ENCODE results near the gene SMC5. TPM values are rescaled to one million over a fixed set of nuclear protein-coding genes. Genes with fewer than 3 reads are reported as not detected.

SMC5 gene
- total and polyA plus RNA-seq, 2 of the 8 experiments (the other 6 are each of a cell fraction or from before 2014, with no cell fraction given), result 4.5 to 22.6 TPM

GRCh38 chr9:70387663-70388062 lies 128.9 kb downstream of the SMC5 start:
- no peak overlapping the region for H3K56ac ChIP-seq (replicated peaks; ENCODE audit: insufficient read length, low read depth, low read length)
- no peak for TF ChIP-seq CREB1 (IDR thresholded peaks at IDR 0.05)
- 0 out of 2 replicates have a peak, but pooled peaks have one; percentile 52 for TF ChIP-seq E2F6 (IDR thresholded peaks at IDR 0.05)
- no peak for TF ChIP-seq NANOG (IDR thresholded peaks at IDR 0.05; ENCODE audit: insufficient read depth, low read depth, low read length, poor library complexity, severe bottlenecking)
- TF ChIP-seq, protein P1, sequence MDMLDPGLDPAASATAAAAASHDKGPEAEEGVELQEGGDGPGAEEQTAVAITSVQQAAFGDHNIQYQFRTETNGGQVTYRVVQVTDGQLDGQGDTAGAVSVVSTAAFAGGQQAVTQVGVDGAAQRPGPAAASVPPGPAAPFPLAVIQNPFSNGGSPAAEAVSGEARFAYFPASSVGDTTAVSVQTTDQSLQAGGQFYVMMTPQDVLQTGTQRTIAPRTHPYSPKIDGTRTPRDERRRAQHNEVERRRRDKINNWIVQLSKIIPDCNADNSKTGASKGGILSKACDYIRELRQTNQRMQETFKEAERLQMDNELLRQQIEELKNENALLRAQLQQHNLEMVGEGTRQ (IDR thresholded peaks at IDR 0.05; ENCODE audit: low read length), result no peak
- no peak for TF ChIP-seq POLR2A (IDR thresholded peaks at IDR 0.05; ENCODE audit: control extremely low read depth in 1 of 2, low read depth in 2 of 2, low read length in 2 of 2)
- TF ChIP-seq MAX (IDR thresholded peaks at IDR 0.05), result 0 out of 2 replicates have a peak, but pooled peaks have one; percentile 24
- no peak for TF ChIP-seq FOSL1 (IDR thresholded peaks at IDR 0.05; ENCODE audit: insufficient read depth, low read depth, low read length)
- no peak for TF ChIP-seq EGR1 (IDR thresholded peaks at IDR 0.05; ENCODE audit: borderline replicate concordance, low read depth, low read length)
- no peak for TF ChIP-seq CBX5 (IDR thresholded peaks at IDR 0.05; ENCODE audit: low read depth, low read length)
- TF ChIP-seq POLR2AphosphoS5 (IDR thresholded peaks at IDR 0.05; ENCODE audit: low read depth, low read length), result no peak
- TF ChIP-seq SP2 (IDR thresholded peaks at IDR 0.05; ENCODE audit: low read length), result no peak
- no peak for TF ChIP-seq BACH1 (IDR thresholded peaks at IDR 0.05; ENCODE audit: low read length)
- no peak for TF ChIP-seq ATF3 (IDR thresholded peaks at IDR 0.05; ENCODE audit: insufficient read depth, low read depth, low read length)

More at GRCh38 chr9:70387663-70388062, 128.9 kb downstream of the SMC5 start:
- Histone ChIP-seq H3K9me3 (ENCODE audit: insufficient read depth in 2 of 2, low read depth in 1 of 2, low read length in 1 of 2) (no peaks in the 10 kb centered on the region), H4K20me1 (replicated peaks in 1 of 2; ENCODE audit: control insufficient read depth in 1 of 2, insufficient read depth in 2 of 2, low read length in 2 of 2) (no peaks in the 10 kb centered on the region), H3K14ac (ENCODE audit: insufficient read length) (no peak overlapping the region), H2BK120ac (replicated peaks; ENCODE audit: low read depth, low read length) (no peak overlapping the region), H3K27me3 (replicated peaks in 1 of 4; ENCODE audit: control insufficient read depth in 3 of 4, extremely low read depth in 1 of 4, insufficient read depth in 3 of 4, low read length in 3 of 4) (no peaks in the 10 kb centered on the region), H2AFZ (ENCODE audit: low read length) (no peak overlapping the region), H4K8ac (ENCODE audit: extremely low read depth, insufficient read depth, low read length) (no peak overlapping the region), H3K36me3 (ENCODE audit: control insufficient read depth in 2 of 4, insufficient read depth in 4 of 4, low read length in 3 of 4) (no peaks in the 10 kb centered on the region), H4K91ac (replicated peaks; ENCODE audit: insufficient read length, low read length) (no peak overlapping the region), H2AK5ac (ENCODE audit: low read depth, low read length) (no peak overlapping the region), H3K9ac (replicated peaks in 1 of 4; ENCODE audit: extremely low read depth in 1 of 4, low read depth in 3 of 4, low read length in 3 of 4) (no peak overlapping the region), H3K4me3 (ENCODE audit: extremely low read depth in 1 of 4, insufficient read depth in 2 of 4, low read depth in 3 of 4, low read length in 4 of 4) (no peak overlapping the region), H3K4me1 (replicated peaks in 1 of 4; ENCODE audit: control insufficient read depth in 3 of 4, insufficient read depth in 4 of 4, low read length in 3 of 4) (peaks cover 0 to 5% (median 0%) of the 10 kb centered on the region in 4 experiments; a peak in 2 of 7 replicates), H3K4me2 (ENCODE audit: insufficient read depth in 1 of 2, low read depth in 2 of 2, low read length in 2 of 2) (no peak overlapping the region), H3K18ac (ENCODE audit: extremely low read depth, low read length) (no peak overlapping the region), H3K79me1 (ENCODE audit: low read depth, low read length) (no peaks in the 10 kb centered on the region), H4K5ac (ENCODE audit: insufficient read length, low read depth, low read length) (no peak overlapping the region), H3K23ac (ENCODE audit: insufficient read length) (no peak overlapping the region), H2BK5ac (ENCODE audit: low read depth, low read length) (no peak overlapping the region), H2BK12ac (ENCODE audit: low read depth, low read length) (no peak overlapping the region), H2BK20ac (ENCODE audit: low read length) (no peak overlapping the region), H3K4ac (replicated peaks; ENCODE audit: insufficient read length, low read depth, low read length) (no peak overlapping the region), H3K23me2 (ENCODE audit: low read depth, low read length) (no peaks in the 10 kb centered on the region; the same call in 1 of the 2 replicates), H2BK15ac (ENCODE audit: low read length) (no peak overlapping the region), H3K79me2 (ENCODE audit: control insufficient read depth in 1 of 2, insufficient read depth in 2 of 2, low read length in 2 of 2) (no peaks in the 10 kb centered on the region), H3K27ac (ENCODE audit: low read depth, low read length) (no peak overlapping the region)
- 88% methylated on average over 23 of the region's 23 CpGs; no CpG with 5 or more reads in 1 of the 2 experiments for WGBS, 2 experiments (ENCODE audit: extremely low coverage in 1 of 2, insufficient coverage in 1 of 2, insufficient read length in 1 of 2, insufficient replicate concordance in 2 of 2, low coverage in 1 of 2, low lambda C conversion rate in 2 of 2, missing lambda C conversion rate in 1 of 2)
- DNase-seq (ENCODE audit: low read depth in 1 of 2, low spot score in 2 of 2) (no peak), FAIRE-seq (no peak)
- POLR2A ChIA-PET (ENCODE audit: partially characterized antibody), result no interaction called here
- CTCF ChIA-PET (ENCODE audit: partially characterized antibody), result no interaction called here
